Measurements from ENCODE around the gene MIEN1.

MIEN1 gene

GRCh38 chr17:39694593-39694992 lies 35.7 kb downstream of the MIEN1 start:
- no peak for DNase-seq

- DNase-seq = no peak
Observed at GRCh38 chr17:39688945-39689344, 41.4 kb downstream of the MIEN1 start.

- DNase-seq = no peak
Observed at GRCh38 chr17:39688475-39688835, 41.9 kb downstream of the MIEN1 start.

- DNase-seq = peak; percentile 89
Observed at GRCh38 chr17:39687546-39688474, 42.5 kb downstream of the MIEN1 start, which contains the start of gene PGAP3. Gene PGAP3 (minus strand): TSS chr17:39688057. CDS start chr17:39688014, 43 bp downstream.

DNA sequence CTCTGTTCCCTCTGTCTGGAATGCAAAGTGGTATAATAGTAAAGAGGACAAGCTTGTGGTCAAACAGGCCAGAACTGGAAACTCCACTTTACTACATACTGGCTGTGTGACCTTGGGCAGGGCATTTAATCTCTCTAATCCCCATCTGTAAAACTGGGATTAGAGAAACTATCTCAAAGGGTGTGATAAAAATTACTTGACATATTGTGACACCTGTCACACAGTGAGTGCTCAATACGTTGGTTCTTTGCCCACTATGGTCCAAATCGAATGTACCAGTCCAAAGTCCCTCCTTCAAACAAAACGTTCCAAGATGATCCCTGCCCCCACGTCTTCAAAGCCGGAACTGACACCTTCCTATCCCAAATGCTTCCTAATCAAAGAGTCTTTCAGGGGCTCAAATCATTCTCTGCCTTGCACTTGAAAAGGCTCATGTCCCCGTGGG lies 43.2 kb downstream of the MIEN1 start:
- no peak for DNase-seq

GRCh38 chr17:39684369-39685192 lies 45.8 kb downstream of the MIEN1 start:
- no peak for DNase-seq

DNA sequence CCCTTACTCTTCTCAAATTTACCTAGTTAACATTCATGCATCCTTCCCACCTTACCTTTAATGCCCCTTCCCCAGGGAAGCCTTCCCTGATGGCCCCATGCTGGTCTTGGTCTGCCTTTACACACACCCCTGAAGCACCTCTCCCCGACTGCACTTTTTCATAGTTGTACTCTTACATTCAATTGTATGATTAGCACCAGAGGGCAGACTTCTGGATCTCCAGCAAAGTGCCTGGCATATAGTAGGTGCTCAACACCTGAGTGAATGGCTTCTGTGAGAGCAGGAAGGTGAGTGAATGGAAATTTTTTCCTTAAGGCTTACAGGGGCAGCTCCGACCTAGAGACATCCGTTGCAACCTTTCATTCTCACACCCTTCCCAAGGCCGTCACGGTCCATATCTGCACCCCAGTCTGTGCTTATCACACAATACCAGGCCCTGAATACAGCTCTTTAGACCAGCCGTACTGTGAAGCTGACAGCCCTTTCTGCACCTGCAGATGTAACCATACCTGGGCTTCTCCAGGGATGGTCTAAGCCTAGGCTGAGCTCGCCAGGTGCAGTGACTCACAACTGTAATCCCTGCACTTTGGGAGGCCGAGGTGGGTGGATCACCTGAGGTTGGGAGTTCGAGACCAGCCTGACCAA lies 46.9 kb downstream of the MIEN1 start:
- DNase-seq = no peak

DNA sequence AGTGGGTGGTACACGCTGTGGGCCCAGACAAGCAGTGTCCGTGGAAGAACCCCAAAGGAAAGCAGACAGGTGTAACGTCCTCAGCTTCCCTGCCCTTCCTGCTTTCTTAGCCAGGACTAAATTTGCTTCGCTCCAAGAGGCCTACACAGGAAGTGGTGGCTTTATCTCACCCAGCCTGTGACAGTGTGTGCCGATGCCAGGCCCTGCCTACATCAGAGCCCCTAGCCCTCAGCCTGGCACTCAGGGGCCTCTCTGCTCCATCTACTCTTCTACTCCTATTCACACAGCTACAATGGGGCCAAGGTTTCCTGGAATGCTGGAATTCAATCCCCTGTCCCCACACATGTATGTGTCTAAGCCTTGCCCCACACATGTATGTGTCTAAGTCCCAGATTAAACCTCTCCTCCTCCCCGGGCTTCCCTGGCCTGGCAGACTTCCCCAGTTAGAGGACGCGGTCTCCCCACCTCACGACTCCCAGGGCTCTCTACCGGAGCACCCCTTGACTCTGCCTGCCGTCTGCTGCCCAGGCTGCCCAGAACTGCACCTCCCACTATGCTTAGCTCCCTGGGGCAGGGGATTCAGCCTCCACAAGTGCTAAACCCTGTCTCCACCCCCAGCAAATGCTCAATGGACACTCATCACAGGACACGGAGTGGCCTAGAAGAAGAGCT lies 50.7 kb downstream of the MIEN1 start:
- DNase-seq = no peak
